Left lobe of liver (tissue), 2 donors: ENCODE data around the gene NSFL1C. TPM values are rescaled to one million over a fixed set of nuclear protein-coding genes. Genes with fewer than 3 reads are reported as not detected.

Experiments used
- ATAC-seq: fragments of 200-7000 bp; cut with Tn5 transposase; one replicate; pipeline ENCODE4 v1.9.1; 2020; ENCODE audit warnings: mild to moderate bottlenecking, moderate library complexity
- DNase-seq: peaks from one replicate; pipeline ENCODE4 v3.0.0-alpha.2; 2020; ENCODE audit warnings: low spot score
- total RNA-seq: library from RNA; stranded (reverse); gene quantifications from one replicate; pipeline ENCODE4 v1.2.1, GENCODE V29; 2021
- donor health status: DM: no; HTN: no; CAD: no; lungs with moderate emphysema.
- donor health status: DM: no; HTN: yes; CAD: no.

Gene NSFL1C
- total RNA-seq, 1 donor from 2014 or later: 43.5 TPM

GRCh38 chr20:1462834-1463233, 3.8 kb downstream of the NSFL1C start:
- DNase-seq (no peak), ATAC-seq (no peak)

GRCh38 chr20:1462001-1462400, 4.6 kb downstream of the NSFL1C start:
- ATAC-seq (no peak), DNase-seq (no peak)

GRCh38 chr20:1460275-1460674, 6.4 kb downstream of the NSFL1C start:
- ATAC-seq (no peak), DNase-seq (no peak)

GRCh38 chr20:1457992-1458391, 8.7 kb downstream of the NSFL1C start:
- ATAC-seq (no peak), DNase-seq (no peak)

- ATAC-seq (no peak), DNase-seq (no peak)
Observed at GRCh38 chr20:1456300-1456699, 10.3 kb downstream of the NSFL1C start.

- peak; percentile 91 for ATAC-seq
- no peak for DNase-seq
Observed at GRCh38 chr20:1450926-1451491, 15.6 kb downstream of the NSFL1C start.

GRCh38 chr20:1449370-1449769, 17.3 kb downstream of the NSFL1C start:
- ATAC-seq: no peak
- no peak for DNase-seq

- peak; percentile 62 for ATAC-seq
- peak; percentile 58 for DNase-seq
Observed at GRCh38 chr20:1448081-1448620, 18.5 kb downstream of the NSFL1C start.

- DNase-seq (no peak), ATAC-seq (no peak)
Observed at GRCh38 chr20:1446536-1446935, 20.1 kb downstream of the NSFL1C start.

GRCh38 chr20:1443085-1443484, 23.6 kb downstream of the NSFL1C start:
- ATAC-seq: no peak
- DNase-seq: no peak

- no peak for ATAC-seq
Observed at GRCh38 chr20:1442304-1442703, 24.3 kb downstream of the NSFL1C start.

GRCh38 chr20:1441133-1441532, 25.5 kb downstream of the NSFL1C start:
- DNase-seq (no peak), ATAC-seq (no peak)

More at GRCh38 chr20:1442304-1442703, 24.3 kb downstream of the NSFL1C start:
- DNase-seq: no peak

- ATAC-seq (peak; percentile 58), DNase-seq (no peak)
Observed at GRCh38 chr20:1440024-1440423, 26.6 kb downstream of the NSFL1C start.

- DNase-seq: no peak
- no peak for ATAC-seq
Observed at GRCh38 chr20:1438361-1438760, 28.3 kb downstream of the NSFL1C start.

- DNase-seq (peak; percentile 76), ATAC-seq (peak; percentile 94)
Observed at GRCh38 chr20:1437235-1437904, 29.3 kb downstream of the NSFL1C start.

- ATAC-seq: no peak
Observed at GRCh38 chr20:1436263-1436662, 30.4 kb downstream of the NSFL1C start.

GRCh38 chr20:1435337-1435699, 31.3 kb downstream of the NSFL1C start:
- DNase-seq (no peak), ATAC-seq (no peak)

More at GRCh38 chr20:1436263-1436662, 30.4 kb downstream of the NSFL1C start:
- no peak for DNase-seq

GRCh38 chr20:1434571-1435336, 31.9 kb downstream of the NSFL1C start:
- peak; percentile 15 for ATAC-seq
- no peak for DNase-seq

- ATAC-seq: no peak
Observed at GRCh38 chr20:1431158-1431557, 35.5 kb downstream of the NSFL1C start.

GRCh38 chr20:1430004-1430451, 36.6 kb downstream of the NSFL1C start:
- no peak for ATAC-seq
- DNase-seq: no peak

More at GRCh38 chr20:1431158-1431557, 35.5 kb downstream of the NSFL1C start:
- no peak for DNase-seq

- no peak for DNase-seq
Observed at GRCh38 chr20:1429143-1429728, 37.4 kb downstream of the NSFL1C start.

More at GRCh38 chr20:1429143-1429728, 37.4 kb downstream of the NSFL1C start:
- no peak for ATAC-seq
